GM19463 (cell line): ENCODE measurements around the gene CDRT15L2.
"Not testable (repeated sequence)": the region's sequence is repeated elsewhere in the genome, so short reads cannot be mapped to it uniquely, and the experiment has no call there.

Experiments used
- ATAC-seq: cut with Tn5 transposase; IDR thresholded peaks from one replicate; pipeline ENCODE4 v1.9.1; 2021; ENCODE audit warnings: mild to moderate bottlenecking, moderate library complexity; ENCODE audit not compliant: unreplicated experiment

The CDRT15L2 gene

GRCh38 chr17:20573216-20573615 lies 6.3 kb upstream of the CDRT15L2 start:
- not testable (repeated sequence) for ATAC-seq

GRCh38 chr17:20575071-20575470 lies 4.5 kb upstream of the CDRT15L2 start:
- not testable (repeated sequence) for ATAC-seq

- not testable (repeated sequence) for ATAC-seq
Observed at GRCh38 chr17:20583891-20584577, 4.5 kb downstream of the CDRT15L2 start.

- ATAC-seq, result not testable (repeated sequence)
Observed at GRCh38 chr17:20588744-20589453, 9.4 kb downstream of the CDRT15L2 start.

- not testable (repeated sequence) for ATAC-seq
Observed at GRCh38 chr17:20589454-20589810, 9.9 kb downstream of the CDRT15L2 start.

- ATAC-seq, result not testable (repeated sequence)
Observed at GRCh38 chr17:20591040-20591439, 11.5 kb downstream of the CDRT15L2 start.

- not testable (repeated sequence) for ATAC-seq
Observed at GRCh38 chr17:20605568-20605967, 26.0 kb downstream of the CDRT15L2 start.

GRCh38 chr17:20609490-20609889 lies 30.0 kb downstream of the CDRT15L2 start:
- ATAC-seq, result not testable (repeated sequence)

- no peak for ATAC-seq
Observed at GRCh38 chr17:20611309-20611708, 31.8 kb downstream of the CDRT15L2 start.

- no peak for ATAC-seq
Observed at GRCh38 chr17:20612635-20613034, 33.1 kb downstream of the CDRT15L2 start.

GRCh38 chr17:20613248-20613647 lies 33.7 kb downstream of the CDRT15L2 start:
- no peak for ATAC-seq

GRCh38 chr17:20613905-20614304 lies 34.4 kb downstream of the CDRT15L2 start:
- no peak for ATAC-seq

GRCh38 chr17:20615461-20615860 lies 35.9 kb downstream of the CDRT15L2 start:
- ATAC-seq, result not testable (repeated sequence)
